Heart right ventricle (tissue), 16 donors: Measurements from ENCODE around the gene EMCN. TPM values are rescaled to one million over a fixed set of nuclear protein-coding genes. Genes with fewer than 3 reads are reported as not detected.

Source experiments
- ATAC-seq, 8 donors: fragments of 200-7000 bp; cut with Tn5 transposase; one replicate each; pipeline ENCODE4 v1.9.1; 2020; ENCODE audit warnings: mild to moderate bottlenecking in 8 of 8, moderate library complexity in 8 of 8, moderate number of reproducible peaks in 1 of 8
- DNase-seq, 2 donors: peaks; one replicate each; pipeline ENCODE4 v3.0.0-alpha.2; 2020
- H3K27ac ChIP-seq, 10 donors: fragments of 200-600 bp; sonication (generic) in 2 of 10; one replicate each; pipeline versions ENCODE4 v1.5.0 to v1.8.0; 2020 to 2022; ENCODE audit warnings: mild to moderate bottlenecking in 3 of 10
- H3K27me3 ChIP-seq, 7 donors: fragments of 200-600 bp; one replicate each; pipeline ENCODE4 v1.8.0; 2021 to 2022; ENCODE audit warnings: mild to moderate bottlenecking in 2 of 7
- H3K36me3 ChIP-seq, 9 donors: fragments of 200-600 bp; sonication (generic) in 1 of 9; one replicate each; pipeline versions ENCODE4 v1.5.0 to v1.8.0; 2020 to 2022; ENCODE audit warnings: mild to moderate bottlenecking in 2 of 9
- H3K4me1 ChIP-seq, 9 donors: fragments of 200-600 bp; sonication (generic) in 1 of 9; one replicate each; pipeline versions ENCODE4 v1.5.0 to v1.8.0; 2020 to 2022; ENCODE audit warnings: mild to moderate bottlenecking in 4 of 9
- H3K4me3 ChIP-seq, 10 donors: fragments of 200-600 bp; sonication (generic) in 2 of 10; one replicate each; pipeline versions ENCODE4 v1.5.0 to v1.8.0; 2020 to 2022; ENCODE audit warnings: mild to moderate bottlenecking in 7 of 10, moderate library complexity in 2 of 10
- H3K9me3 ChIP-seq, 11 donors: fragments of 200-600 bp in 10 of 11; sonication (generic) in 2 of 11; one replicate each; pipeline versions ENCODE4 v1.5.0 to v1.8.0; 2013 to 2022; ENCODE audit warnings: mild to moderate bottlenecking in 2 of 11, control low read depth in 1 of 11, moderate library complexity in 1 of 11
- CTCF ChIP-seq, 9 donors: fragments of 200-600 bp; sonication (generic) in 2 of 9; IDR thresholded peaks; one replicate each; pipeline versions ENCODE4 v1.5.0 to v1.8.0; 2021 to 2022; ENCODE audit warnings: antibody characterized with exemption in 9 of 9, mild to moderate bottlenecking in 5 of 9, moderate library complexity in 1 of 9
- WGBS, 2 donors: extraction: QIAGEN DNeasy Blood & Tissue Kit; methylation state at CpG; one replicate each; pipeline ENCODE4 v1.1.7; 2013; ENCODE audit warnings: inconsistent platforms in 1 of 2; 5-methylcytosine and 5-hydroxymethylcytosine counted together
- intact Hi-C, 10 donors: fragments of 100-400 bp; cut with DNase I; formaldehyde crosslinking; loops; one replicate each; pipeline versions ENCODE4 v1.11.1 to v1.14.2; 2022
- polyA plus RNA-seq, 2 donors: library from polyadenylated mRNA; stranded (reverse); fragments of 200-250 nt; gene quantifications; one replicate each; pipeline ENCODE4 v1.2.3, GENCODE V29; 2013
- total RNA-seq, 10 donors: library from RNA; stranded (reverse); fragmentation: NEBNext Ultra II Directional in 3 of 10; extraction: Animal tissue kit (Norgen Biotek cat#: 25700) in 3 of 10; gene quantifications; one replicate each; pipeline versions ENCODE4 v1.2.1 to v1.2.4, GENCODE V29; 2021 to 2023
- donor health status: Arrhythmogenic right ventricular cardiomyopathy.
- donor health status: ischemic (EF 13 %, LVEDD 7.1; RV severe dilation, severe dysfunction).
- donor health status: healthy with polysubstance abuse.
- donor health status: DM: no; HTN: yes; CAD: no.
- donor health status: DM: no; HTN: no; CAD: no.
- donor health status: ischemic (EF 25% LVEDD 6.9; RV normal size, moderate dysfunction).
- donor health status: ischemic (EF 25% LVEDD 5.7; RV mildly dilated, moderate dysfunction).
- donor health status: healthy.
- donor health status: DM: yes; HTN: yes; CAD: no.
- donor health status: Ischemic cardiomyopathy.
- donor health status: ischemic (EF 35%, LVEDD 5.7; RV mildly dilated, moderate dysfunction).
- donor health status: nonischemic (EF 11% LVEDD 7.7; RV severe dilation, severe dysfunction).
- donor health status: DM: yes; HTN: yes; CAD: no.
- donor health status: PGD.
- donor health status: ischemic (EF 29% LVEDD 5.4; RV normal size, mild dysfunction).
- donor health status: nonischemic (EF 23%, LVEDD 6.1; RV moderate dilation, normal function).

EMCN gene
- total and polyA plus RNA-seq, 12 donors: 14.8 to 49.0 (median 32.3) TPM

GRCh38 chr4:100483796-100484195 lies 34.0 kb downstream of the EMCN start:
- WGBS, 2 donors: 43 to 48% methylated on average over 2 of the region's 2 CpGs
- peaks cover 0 to 16% (median 0%) of the 10 kb centered on the region in 9 donors for H3K36me3 ChIP-seq
- peaks cover 0 to 16% (median 0%) of the 10 kb centered on the region in 9 donors for H3K4me1 ChIP-seq
- H3K27me3 ChIP-seq: no peaks in the 10 kb centered on the region
- no peak for TF ChIP-seq CTCF (IDR thresholded peaks at IDR 0.05)
- intact Hi-C loops: no loop called here
- no peak overlapping the region for H3K4me3 ChIP-seq
- H3K9me3 ChIP-seq: no peaks in the 10 kb centered on the region
- DNase-seq (no peak), ATAC-seq (no peak)
- H3K27ac ChIP-seq: no peak overlapping the region

- H3K27ac ChIP-seq: no peak overlapping the region
- no peak for TF ChIP-seq CTCF (IDR thresholded peaks at IDR 0.05)
- no peak for DNase-seq
- 0 to 56% methylated on average over 1 of the region's 1 CpG for WGBS, 2 donors
- H3K36me3 ChIP-seq: peaks cover 0 to 23% (median 0%) of the 10 kb centered on the region in 9 donors
- intact Hi-C loops: no loop called here
- H3K4me3 ChIP-seq: no peak overlapping the region
- H3K27me3 ChIP-seq: no peaks in the 10 kb centered on the region
- H3K9me3 ChIP-seq: no peaks in the 10 kb centered on the region
- ATAC-seq: no peak
- H3K4me1 ChIP-seq: peaks cover 0 to 26% (median 0%) of the 10 kb centered on the region in 9 donors
These were observed 37.9 kb downstream of the EMCN start for GRCh38 chr4:100479971-100480370.

GRCh38 chr4:100469555-100469954 lies 48.3 kb downstream of the EMCN start:
- Histone ChIP-seq H3K36me3 (peaks cover 0 to 30% (median 0%) of the 10 kb centered on the region in 9 donors), H3K27me3 (no peaks in the 10 kb centered on the region), H3K27ac (no peak overlapping the region), H3K9me3 (peaks cover 0 to 15% (median 2%) of the 10 kb centered on the region in 11 donors), H3K4me3 (no peak overlapping the region), H3K4me1 (no peaks in the 10 kb centered on the region)
- TF ChIP-seq CTCF (IDR thresholded peaks at IDR 0.05): no peak
- intact Hi-C loops: no loop called here
- WGBS, 2 donors: 93% methylated on average over 1 of the region's 1 CpG
- ATAC-seq (no peak), DNase-seq (no peak)

GRCh38 chr4:100466501-100466900 lies 51.3 kb downstream of the EMCN start:
- intact Hi-C loops: no loop called here
- Histone ChIP-seq H3K27ac (no peak overlapping the region), H3K9me3 (peaks cover 0 to 15% (median 2%) of the 10 kb centered on the region in 11 donors), H3K4me3 (no peak overlapping the region), H3K4me1 (no peaks in the 10 kb centered on the region), H3K27me3 (no peaks in the 10 kb centered on the region), H3K36me3 (peaks cover 0 to 56% (median 3%) of the 10 kb centered on the region in 9 donors)
- ATAC-seq (no peak), DNase-seq (no peak)
- TF ChIP-seq CTCF (IDR thresholded peaks at IDR 0.05): no peak
- 40 to 71% methylated on average over 1 of the region's 1 CpG for WGBS, 2 donors
